ENCODE results near the gene ECHDC3. TPM values are rescaled to one million over a fixed set of nuclear protein-coding genes. Genes with fewer than 3 reads are reported as not detected.

ECHDC3 gene
- total and polyA plus RNA-seq, 10 of the 15 experiments (the other 5 are each of a cell fraction or from before 2014, with no cell fraction given), result 0.16 to 10.0 (median 6.0) TPM

DNA sequence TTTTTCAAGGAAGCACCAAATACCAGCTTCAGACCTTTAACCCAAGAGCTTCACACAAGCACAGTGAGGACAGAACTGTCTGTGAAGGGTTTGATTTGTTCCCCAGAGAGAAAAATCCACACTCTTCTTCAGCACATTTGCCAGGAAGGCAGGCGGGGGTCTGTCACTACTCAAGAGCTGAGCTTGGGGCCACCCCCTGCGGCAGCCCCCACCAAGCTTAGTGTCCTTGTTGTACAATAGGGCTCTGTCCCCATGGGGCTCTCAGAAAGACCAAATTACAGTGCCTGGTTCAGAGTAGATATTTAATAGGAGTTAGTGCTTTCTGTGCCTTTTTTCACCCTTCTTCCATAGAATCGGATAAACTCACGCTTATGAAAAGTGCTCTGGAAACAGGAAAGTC lies 12.4 kb downstream of the ECHDC3 start:
- ChIA-PET SMC1A (ENCODE audit: uncharacterized antibody, unreplicated experiment) (interaction anchor here (0.8 to 2.0 kb wide), 5 partner anchors 33 to 240 kb away, joined by 3 to 9 read pairs (median 4); no protein-coding TSS in a partner anchor), POLR2A (no interaction called here), CTCF (interaction anchor here (1.2 to 8.8 kb wide), 3 partner anchors 115 to 240 kb away, joined by 3 to 125 read pairs (median 52); no protein-coding TSS in a partner anchor), RAD21 (ENCODE audit: unreplicated experiment) (interaction anchor here (1.0 to 1.6 kb wide), 3 partner anchors 55 to 239 kb away, joined by 4 to 10 read pairs (median 4); no protein-coding TSS in a partner anchor)
- TF ChIP-seq RUNX3 (IDR thresholded peaks at IDR 0.05; ENCODE audit: low read length), result no peak
- TF ChIP-seq RAD51 (IDR thresholded peaks at IDR 0.05), result no peak
- TF ChIP-seq POLR2AphosphoS5 (IDR thresholded peaks at IDR 0.05; ENCODE audit: low read length), result no peak
- no peak for TF ChIP-seq SP1 (IDR thresholded peaks at IDR 0.05; ENCODE audit: low read depth, low read length)
- H4K20me1 ChIP-seq (ENCODE audit: control insufficient read depth, insufficient read depth), result no peaks in the 10 kb centered on the region
- H2AFZ ChIP-seq (ENCODE audit: control insufficient read depth, low read depth, low read length), result no peak overlapping the region
- FAIRE-seq (no peak), DNase-seq (ENCODE audit: low read depth, low spot score) (no peak), ATAC-seq (no peak)
- H3K27me3 ChIP-seq (replicated peaks in 1 of 2; ENCODE audit: control insufficient read depth in 2 of 2, insufficient read depth in 2 of 2, low read length in 1 of 2), result no peaks in the 10 kb centered on the region
- BruUV-seq (replicated peaks), result no TSS peak
- H3K79me2 ChIP-seq (ENCODE audit: control insufficient read depth, insufficient read depth, low read length), result no peaks in the 10 kb centered on the region
- H3K9me3 ChIP-seq (replicated peaks; ENCODE audit: control insufficient read depth, insufficient read depth, low read length), result no peaks in the 10 kb centered on the region
- no peak overlapping the region for H3K9ac ChIP-seq (ENCODE audit: control insufficient read depth, insufficient read depth, low read length)
- in situ Hi-C loops (cut with MboI) (loop anchor here (5.0 kb wide), 1 partner anchor 242 kb away; no protein-coding TSS in a partner anchor), intact Hi-C loops (cut with micrococcal nuclease; ENCODE audit: unreplicated experiment) (no loop called here)
- 100% methylated on average over 4 of the region's 4 CpGs for WGBS (ENCODE audit: insufficient coverage, insufficient replicate concordance, low lambda C conversion rate, missing lambda C conversion rate)
- H3K4me1 ChIP-seq (ENCODE audit: control insufficient read depth, insufficient read depth, low read length), result peaks cover 7% of the 10 kb centered on the region
- H3K36me3 ChIP-seq (ENCODE audit: control insufficient read depth in 2 of 2, insufficient read depth in 2 of 2, low read length in 1 of 2), result no peaks in the 10 kb centered on the region
- H3K27ac ChIP-seq (ENCODE audit: control insufficient read depth, insufficient read depth), result no peak overlapping the region
- H3K4me2 ChIP-seq (ENCODE audit: control insufficient read depth, insufficient read depth), result no peak overlapping the region
- H3K4me3 ChIP-seq, result no peak overlapping the region

DNA sequence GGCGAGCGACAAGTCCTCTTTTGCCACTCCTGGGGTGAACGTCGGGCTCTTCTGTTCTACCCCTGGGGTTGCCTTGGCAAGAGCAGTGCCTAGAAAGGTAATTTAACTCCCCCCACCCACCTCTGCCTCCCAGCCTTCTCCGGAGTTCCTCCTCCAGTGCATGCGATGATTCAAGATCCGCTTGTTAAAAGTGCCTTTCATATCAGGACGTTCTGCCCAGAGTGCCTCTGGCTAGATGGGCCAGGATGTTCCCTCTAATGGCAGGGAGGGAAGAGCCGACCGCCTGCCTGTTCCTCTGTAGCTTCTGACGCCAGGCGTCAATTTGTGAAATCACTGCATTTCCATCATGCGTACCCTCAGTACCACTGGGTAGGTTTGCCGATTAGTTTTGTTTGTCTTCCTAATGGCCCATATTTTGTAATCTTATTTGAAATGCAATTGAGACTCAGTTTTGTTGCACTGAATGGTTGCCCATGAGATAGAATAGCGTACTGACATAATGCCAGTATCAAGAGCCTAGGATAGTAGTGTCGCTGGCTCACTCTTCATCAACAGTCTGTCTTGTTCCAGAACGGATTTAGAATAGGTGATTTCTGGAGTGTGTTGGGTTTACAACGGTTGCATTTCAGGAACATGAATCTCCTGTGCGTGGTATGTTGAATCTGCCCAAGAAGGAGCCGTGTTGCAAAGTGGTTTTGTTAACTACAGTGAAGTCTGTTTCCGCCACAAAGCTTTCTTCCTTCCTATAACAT lies 13.5 kb downstream of the ECHDC3 start:
- intact Hi-C loops (cut with micrococcal nuclease; ENCODE audit: unreplicated experiment) (no loop called here), in situ Hi-C loops (cut with MboI) (loop anchor here (5.0 kb wide), 1 partner anchor 243 kb away; no protein-coding TSS in a partner anchor)
- H4K20me1 ChIP-seq (ENCODE audit: control insufficient read depth, insufficient read depth), result no peaks in the 10 kb centered on the region
- no peaks in the 10 kb centered on the region for H3K79me2 ChIP-seq (ENCODE audit: control insufficient read depth, insufficient read depth, low read length)
- H2AFZ ChIP-seq (ENCODE audit: control insufficient read depth, low read depth, low read length), result no peak overlapping the region
- FAIRE-seq, result no peak
- CTCF ChIA-PET, result interaction anchor here (3.1 to 8.8 kb wide), 3 partner anchors 31 to 241 kb away, joined by 15 to 125 read pairs (median 52); no protein-coding TSS in a partner anchor
- no TSS peak for BruUV-seq (replicated peaks)
- SMC1A ChIA-PET (ENCODE audit: uncharacterized antibody, unreplicated experiment), result interaction anchor here (0.6 to 3.6 kb wide), 10 partner anchors 10 to 332 kb away, joined by 3 to 53 read pairs (median 12); no protein-coding TSS in a partner anchor
- no peak for TF ChIP-seq KLF5 (IDR thresholded peaks at IDR 0.05; ENCODE audit: partially characterized antibody)
- no peak for ATAC-seq
- no peaks in the 10 kb centered on the region for H3K36me3 ChIP-seq (ENCODE audit: control insufficient read depth in 2 of 2, insufficient read depth in 2 of 2, low read length in 1 of 2)
- H3K27me3 ChIP-seq (replicated peaks in 1 of 2; ENCODE audit: control insufficient read depth in 2 of 2, insufficient read depth in 2 of 2, low read length in 1 of 2), result no peaks in the 10 kb centered on the region
- DNase-seq (ENCODE audit: low read depth, low spot score), result no peak
- no peak overlapping the region for H3K9ac ChIP-seq (ENCODE audit: control insufficient read depth, insufficient read depth, low read length)
- H3K4me2 ChIP-seq (ENCODE audit: control insufficient read depth, insufficient read depth), result no peak overlapping the region
- H3K27ac ChIP-seq (ENCODE audit: control insufficient read depth, insufficient read depth), result no peak overlapping the region
- POLR2A ChIA-PET, result interaction anchor here (0.6 kb wide), 1 partner anchor 8 kb away, joined by 4 read pairs; no protein-coding TSS in a partner anchor
- no peak overlapping the region for H3K4me3 ChIP-seq
- H3K9me3 ChIP-seq (replicated peaks; ENCODE audit: control insufficient read depth, insufficient read depth, low read length), result no peaks in the 10 kb centered on the region
- peaks cover 7% of the 10 kb centered on the region for H3K4me1 ChIP-seq (ENCODE audit: control insufficient read depth, insufficient read depth, low read length)
- WGBS (ENCODE audit: insufficient coverage, insufficient replicate concordance, low lambda C conversion rate, missing lambda C conversion rate), result 97% methylated on average over 21 of the region's 21 CpGs
- RAD21 ChIA-PET (ENCODE audit: unreplicated experiment), result interaction anchor here (1.0 to 1.5 kb wide), 3 partner anchors 31 to 244 kb away, joined by 3 to 4 read pairs (median 4); no protein-coding TSS in a partner anchor
